GM12874 (cell line): Measurements from ENCODE around the gene PINK1.

Experiments used
- CTCF ChIP-seq: IDR thresholded peaks from 2 replicates; pipeline ENCODE4 v1.5.1; 2011; ENCODE audit warnings: low read depth, mild to moderate bottlenecking, control low read depth, low read length, moderate library complexity; ENCODE audit not compliant: insufficient read depth

PINK1 gene

GRCh38 chr1:20614131-20614579 is 19.1 kb upstream of the PINK1 start:
- no peak for TF ChIP-seq CTCF

- no peak for TF ChIP-seq CTCF
These were observed 17.1 kb upstream of the PINK1 start for GRCh38 chr1:20615946-20616846.

- TF ChIP-seq CTCF, result no peak
These were observed 16.3 kb upstream of the PINK1 start for GRCh38 chr1:20616847-20617487.

GRCh38 chr1:20618550-20618949 is 14.7 kb upstream of the PINK1 start:
- TF ChIP-seq CTCF, result no peak

GRCh38 chr1:20619999-20620398 is 13.3 kb upstream of the PINK1 start:
- TF ChIP-seq CTCF, result no peak

- no peak for TF ChIP-seq CTCF
These were observed 12.2 kb upstream of the PINK1 start for GRCh38 chr1:20621012-20621411.

GRCh38 chr1:20624709-20625108 is 8.5 kb upstream of the PINK1 start:
- TF ChIP-seq CTCF, result no peak
